Left cardiac atrium (tissue), 4 donors: ENCODE results near the gene CEP350. TPM values are rescaled to one million over a fixed set of nuclear protein-coding genes. Genes with fewer than 3 reads are reported as not detected.
A peak's percentile ranks its signal among the peaks of the same experiment; 100 is the strongest.

Experiments used
- ATAC-seq, 2 donors: fragments of 200-7000 bp; cut with Tn5 transposase; one replicate each; pipeline ENCODE4 v1.9.1; 2020; ENCODE audit warnings: mild to moderate bottlenecking in 2 of 2, moderate library complexity in 2 of 2
- DNase-seq: peaks from one replicate; pipeline ENCODE4 v3.0.0-alpha.2; 2020
- intact Hi-C, 2 donors: fragments of 100-400 bp; cut with DNase I; formaldehyde crosslinking; loops; one replicate each; pipeline versions ENCODE4 v1.14.1 to v1.15.1; 2022 to 2023
- long read RNA-seq: library from polyadenylated mRNA; unstranded; transcript quantifications from one replicate; pipeline ENCODE4 v2.0.0, GENCODE V29; 2021
- total RNA-seq, 2 donors: library from RNA; stranded (reverse); fragmentation: NEBNext Ultra II Directional; extraction: Animal tissue kit (Norgen Biotek cat#: 25700); gene quantifications; one replicate each; pipeline ENCODE4 v1.2.1, GENCODE V29; 2021
- donor health status: DM: no; HTN: yes; CAD: no.
- donor health status: DM: no; HTN: yes; CAD: no; lungs with severe emphysema.
- donor health status: DM: yes; HTN: yes; CAD: no.
- donor health status: Dilated cardiomyopathy.

CEP350 gene
- total RNA-seq = 10 to 100 TPM; 30.0 to 36.9 TPM
- long read RNA-seq, partial matches to known transcripts = 5 of 12 reads
- long read RNA-seq, other reads (novel, unspliced or antisense) = 7 of 12 reads

GRCh38 chr1:179954493-179955286 lies at the start of gene CEP350:
Gene CEP350 (plus strand): TSS chr1:179954810. CDS start chr1:179986182, 31,372 bp downstream.
- peak; percentile 99 for DNase-seq
- intact Hi-C loops = loop anchor here in 1 of 2 donors (10.0 kb wide), 1 partner anchor 70 kb away; the partner anchor contains the start of gene TOR1AIP1

GRCh38 chr1:179910934-179911333 lies 43.7 kb upstream of the CEP350 start:
- intact Hi-C loops = no loop called here
- ATAC-seq = no peak
- DNase-seq = no peak

More at GRCh38 chr1:179954493-179955286, at the start of gene CEP350:
- ATAC-seq = peak; percentile 99

- DNase-seq (no peak), ATAC-seq (no peak)
Measured at GRCh38 chr1:179911812-179912211, 42.8 kb upstream of the CEP350 start.

GRCh38 chr1:179917601-179918429 lies 36.8 kb upstream of the CEP350 start:
- ATAC-seq = no peak
- no peak for DNase-seq
- intact Hi-C loops = no loop called here

More at GRCh38 chr1:179911812-179912211, 42.8 kb upstream of the CEP350 start:
- intact Hi-C loops = no loop called here

GRCh38 chr1:179921472-179921871 lies 33.1 kb upstream of the CEP350 start:
- intact Hi-C loops = no loop called here
- DNase-seq (no peak), ATAC-seq (no peak)

- intact Hi-C loops = no loop called here
- ATAC-seq = no peak
- DNase-seq = no peak
Measured at GRCh38 chr1:179921981-179922872, 32.4 kb upstream of the CEP350 start.

GRCh38 chr1:179923029-179923428 lies 31.6 kb upstream of the CEP350 start:
- ATAC-seq = no peak
- intact Hi-C loops = no loop called here
- DNase-seq = no peak

- ATAC-seq (no peak), DNase-seq (no peak)
- intact Hi-C loops = no loop called here
Measured at GRCh38 chr1:179924268-179924667, 30.3 kb upstream of the CEP350 start.

- no peak for DNase-seq
- intact Hi-C loops = no loop called here
- ATAC-seq = no peak
Measured at GRCh38 chr1:179925302-179925701, 29.3 kb upstream of the CEP350 start.

- peak in 1 of 2 donors; percentile 56 for ATAC-seq
- DNase-seq = no peak
- intact Hi-C loops = no loop called here
Measured at GRCh38 chr1:179925922-179926849, 28.4 kb upstream of the CEP350 start.

GRCh38 chr1:179926850-179927205 lies 27.8 kb upstream of the CEP350 start:
- ATAC-seq (peak in 1 of 2 donors; percentile 9), DNase-seq (no peak)
- intact Hi-C loops = no loop called here

- intact Hi-C loops = loop anchor here in 1 of 2 donors (10.0 kb wide), 1 partner anchor 75 kb away; no protein-coding TSS in a partner anchor
- no peak for DNase-seq
- ATAC-seq = no peak
Measured at GRCh38 chr1:179929955-179930798, 24.4 kb upstream of the CEP350 start.

- intact Hi-C loops = loop anchor here in 1 of 2 donors (10.0 kb wide), 1 partner anchor 74 kb away; no protein-coding TSS in a partner anchor
- peak in 1 of 2 donors; percentile 65 for ATAC-seq
- DNase-seq = no peak
Measured at GRCh38 chr1:179930867-179931266, 23.7 kb upstream of the CEP350 start.

- intact Hi-C loops = loop anchor here in 1 of 2 donors (10.0 kb wide), 1 partner anchor 72 kb away; no protein-coding TSS in a partner anchor
- no peak for ATAC-seq
- DNase-seq = no peak
Measured at GRCh38 chr1:179933219-179933618, 21.4 kb upstream of the CEP350 start.

GRCh38 chr1:179935909-179936496 lies 18.6 kb upstream of the CEP350 start:
- intact Hi-C loops = loop anchor here in 1 of 2 donors (10.0 kb wide), 1 partner anchor 69 kb away; no protein-coding TSS in a partner anchor
- no peak for ATAC-seq

GRCh38 chr1:179937668-179938254 lies 16.8 kb upstream of the CEP350 start:
- ATAC-seq (no peak), DNase-seq (no peak)
- intact Hi-C loops = loop anchor here in 1 of 2 donors (10.0 kb wide), 1 partner anchor 67 kb away; no protein-coding TSS in a partner anchor

More at GRCh38 chr1:179935909-179936496, 18.6 kb upstream of the CEP350 start:
- DNase-seq = no peak
